SK-N-SH (cell line): ENCODE data around the gene CASZ1.

Source experiments
- EP300 ChIP-seq, 2 experiments: IDR thresholded peaks; 2 replicates each; pipeline versions ENCODE4 v1.4.0 to v1.6.1; 2012; ENCODE audit warnings: borderline replicate concordance in 1 of 2, low read depth in 1 of 2, low read length in 1 of 2
- EZH2phosphoT487 ChIP-seq: fragments of 200-600 bp; sonication (generic); IDR thresholded peaks from 2 replicates; pipeline ENCODE4 v1.6.1; 2017; ENCODE audit warnings: low read depth, mixed run types, mild to moderate bottlenecking, antibody characterized with exemption, moderate library complexity, borderline replicate concordance
- FOSL2 ChIP-seq: IDR thresholded peaks from 2 replicates; pipeline ENCODE4 v1.4.0; 2012; ENCODE audit warnings: low read depth, mild to moderate bottlenecking, moderate library complexity, borderline replicate concordance
- GABPA ChIP-seq: IDR thresholded peaks from 2 replicates; pipeline ENCODE4 v1.4.0; 2012; ENCODE audit warnings: low read depth, mild to moderate bottlenecking
- POLR2AphosphoS5 ChIP-seq: IDR thresholded peaks from 2 replicates; pipeline ENCODE4 v1.6.1; 2012; ENCODE audit warnings: low read depth, low read length
- SMC3 ChIP-seq: IDR thresholded peaks from 2 replicates; pipeline ENCODE4 v1.6.1; 2012; ENCODE audit warnings: low read depth, low read length, improper control_type of control experiment
- USF2 ChIP-seq: fragments of 150-350 bp; IDR thresholded peaks from 2 replicates; pipeline ENCODE4 v1.6.1; 2017; ENCODE audit warnings: antibody characterized with exemption, low read length, low read depth, borderline replicate concordance
- TF ChIP-seq, protein P1 (sequence below): fragments of 200-600 bp; sonication (generic); IDR thresholded peaks from 2 replicates; pipeline ENCODE4 v1.6.1; 2017; ENCODE audit warnings: antibody characterized with exemption, mild to moderate bottlenecking, moderate library complexity
- TF ChIP-seq, protein P2 (sequence below): IDR thresholded peaks from 2 replicates; pipeline ENCODE4 v1.4.0; 2012; ENCODE audit warnings: low read depth, borderline replicate concordance
- TF ChIP-seq, protein P3 (sequence below): IDR thresholded peaks from 2 replicates; pipeline ENCODE4 v1.6.1; 2012; ENCODE audit warnings: mild to moderate bottlenecking, low read depth, low read length, moderate library complexity

- TF ChIP-seq, protein P1, sequence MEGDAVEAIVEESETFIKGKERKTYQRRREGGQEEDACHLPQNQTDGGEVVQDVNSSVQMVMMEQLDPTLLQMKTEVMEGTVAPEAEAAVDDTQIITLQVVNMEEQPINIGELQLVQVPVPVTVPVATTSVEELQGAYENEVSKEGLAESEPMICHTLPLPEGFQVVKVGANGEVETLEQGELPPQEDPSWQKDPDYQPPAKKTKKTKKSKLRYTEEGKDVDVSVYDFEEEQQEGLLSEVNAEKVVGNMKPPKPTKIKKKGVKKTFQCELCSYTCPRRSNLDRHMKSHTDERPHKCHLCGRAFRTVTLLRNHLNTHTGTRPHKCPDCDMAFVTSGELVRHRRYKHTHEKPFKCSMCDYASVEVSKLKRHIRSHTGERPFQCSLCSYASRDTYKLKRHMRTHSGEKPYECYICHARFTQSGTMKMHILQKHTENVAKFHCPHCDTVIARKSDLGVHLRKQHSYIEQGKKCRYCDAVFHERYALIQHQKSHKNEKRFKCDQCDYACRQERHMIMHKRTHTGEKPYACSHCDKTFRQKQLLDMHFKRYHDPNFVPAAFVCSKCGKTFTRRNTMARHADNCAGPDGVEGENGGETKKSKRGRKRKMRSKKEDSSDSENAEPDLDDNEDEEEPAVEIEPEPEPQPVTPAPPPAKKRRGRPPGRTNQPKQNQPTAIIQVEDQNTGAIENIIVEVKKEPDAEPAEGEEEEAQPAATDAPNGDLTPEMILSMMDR = no peak
- TF ChIP-seq EZH2phosphoT487 = no peak
- TF ChIP-seq EP300 (IDR thresholded peaks at IDR 0.05; ENCODE audit: borderline replicate concordance in 1 of 2, low read depth in 1 of 2, low read length in 1 of 2) = no peak
- no peak for TF ChIP-seq SMC3
- no peak for TF ChIP-seq POLR2AphosphoS5
- TF ChIP-seq USF2 = no peak
- TF ChIP-seq, protein P2, sequence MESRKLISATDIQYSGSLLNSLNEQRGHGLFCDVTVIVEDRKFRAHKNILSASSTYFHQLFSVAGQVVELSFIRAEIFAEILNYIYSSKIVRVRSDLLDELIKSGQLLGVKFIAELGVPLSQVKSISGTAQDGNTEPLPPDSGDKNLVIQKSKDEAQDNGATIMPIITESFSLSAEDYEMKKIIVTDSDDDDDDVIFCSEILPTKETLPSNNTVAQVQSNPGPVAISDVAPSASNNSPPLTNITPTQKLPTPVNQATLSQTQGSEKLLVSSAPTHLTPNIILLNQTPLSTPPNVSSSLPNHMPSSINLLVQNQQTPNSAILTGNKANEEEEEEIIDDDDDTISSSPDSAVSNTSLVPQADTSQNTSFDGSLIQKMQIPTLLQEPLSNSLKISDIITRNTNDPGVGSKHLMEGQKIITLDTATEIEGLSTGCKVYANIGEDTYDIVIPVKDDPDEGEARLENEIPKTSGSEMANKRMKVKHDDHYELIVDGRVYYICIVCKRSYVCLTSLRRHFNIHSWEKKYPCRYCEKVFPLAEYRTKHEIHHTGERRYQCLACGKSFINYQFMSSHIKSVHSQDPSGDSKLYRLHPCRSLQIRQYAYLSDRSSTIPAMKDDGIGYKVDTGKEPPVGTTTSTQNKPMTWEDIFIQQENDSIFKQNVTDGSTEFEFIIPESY = no peak
- TF ChIP-seq, protein P3, sequence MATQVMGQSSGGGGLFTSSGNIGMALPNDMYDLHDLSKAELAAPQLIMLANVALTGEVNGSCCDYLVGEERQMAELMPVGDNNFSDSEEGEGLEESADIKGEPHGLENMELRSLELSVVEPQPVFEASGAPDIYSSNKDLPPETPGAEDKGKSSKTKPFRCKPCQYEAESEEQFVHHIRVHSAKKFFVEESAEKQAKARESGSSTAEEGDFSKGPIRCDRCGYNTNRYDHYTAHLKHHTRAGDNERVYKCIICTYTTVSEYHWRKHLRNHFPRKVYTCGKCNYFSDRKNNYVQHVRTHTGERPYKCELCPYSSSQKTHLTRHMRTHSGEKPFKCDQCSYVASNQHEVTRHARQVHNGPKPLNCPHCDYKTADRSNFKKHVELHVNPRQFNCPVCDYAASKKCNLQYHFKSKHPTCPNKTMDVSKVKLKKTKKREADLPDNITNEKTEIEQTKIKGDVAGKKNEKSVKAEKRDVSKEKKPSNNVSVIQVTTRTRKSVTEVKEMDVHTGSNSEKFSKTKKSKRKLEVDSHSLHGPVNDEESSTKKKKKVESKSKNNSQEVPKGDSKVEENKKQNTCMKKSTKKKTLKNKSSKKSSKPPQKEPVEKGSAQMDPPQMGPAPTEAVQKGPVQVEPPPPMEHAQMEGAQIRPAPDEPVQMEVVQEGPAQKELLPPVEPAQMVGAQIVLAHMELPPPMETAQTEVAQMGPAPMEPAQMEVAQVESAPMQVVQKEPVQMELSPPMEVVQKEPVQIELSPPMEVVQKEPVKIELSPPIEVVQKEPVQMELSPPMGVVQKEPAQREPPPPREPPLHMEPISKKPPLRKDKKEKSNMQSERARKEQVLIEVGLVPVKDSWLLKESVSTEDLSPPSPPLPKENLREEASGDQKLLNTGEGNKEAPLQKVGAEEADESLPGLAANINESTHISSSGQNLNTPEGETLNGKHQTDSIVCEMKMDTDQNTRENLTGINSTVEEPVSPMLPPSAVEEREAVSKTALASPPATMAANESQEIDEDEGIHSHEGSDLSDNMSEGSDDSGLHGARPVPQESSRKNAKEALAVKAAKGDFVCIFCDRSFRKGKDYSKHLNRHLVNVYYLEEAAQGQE = no peak
- no peak for TF ChIP-seq FOSL2
- TF ChIP-seq GABPA = no peak
Measured at GRCh38 chr1:10843697-10844096, 47.3 kb upstream of the CASZ1 start.
